B cell (primary cell): Measurements from ENCODE around the gene PYY. TPM values are rescaled to one million over a fixed set of nuclear protein-coding genes. Genes with fewer than 3 reads are reported as not detected.

Experiments used
- ATAC-seq: fragments of 200-7000 bp; cut with Tn5 transposase; one replicate; pipeline ENCODE4 v1.10.0; 2021; ENCODE audit warnings: low read depth, mild to moderate bottlenecking, moderate number of reproducible peaks, moderate library complexity
- CTCF ChIA-PET: fragments of 350-600 bp; sonication (Branson Sonifier 250); formaldehyde crosslinking; loops from one replicate; lab custom pipeline; 2021; ENCODE audit warnings: antibody characterized with exemption, inconsistent platforms; lab: Charles Lee
- POLR2A ChIA-PET: fragments of 350-600 bp; sonication (Branson Sonifier 250); formaldehyde crosslinking; loops from one replicate; lab custom pipeline; 2021; ENCODE audit warnings: antibody characterized with exemption; lab: Charles Lee
- DNase-seq: peaks from one replicate; pipeline ENCODE4 v3.0.0; 2013
- H2AFZ ChIP-seq: 2 replicates; pipeline ENCODE4 v1.6.1; 2012; ENCODE audit warnings: mild to moderate bottlenecking, low read depth, low read length; ENCODE audit not compliant: insufficient read depth, poor library complexity, severe bottlenecking
- H3K27ac ChIP-seq, 2 donors: 1 replicate in 1 of 2; 2 replicates in 1 of 2; pipeline ENCODE4 v1.5.1; 2012 to 2013; ENCODE audit warnings: low read length in 2 of 2, mild to moderate bottlenecking in 2 of 2, moderate library complexity in 1 of 2
- H3K27me3 ChIP-seq, 4 experiments: fragments of 200-600 bp in 1 of 4; sonication (generic) in 1 of 4; replicated peaks in 1 of 4; 1 replicate in 2 of 4; 2 replicates in 2 of 4; pipeline versions ENCODE4 v1.6.1 to v1.7.0; 2013 to 2016; ENCODE audit warnings: low read length in 3 of 4, mild to moderate bottlenecking in 2 of 4, mixed read lengths in 1 of 4, moderate library complexity in 1 of 4; ENCODE audit not compliant: insufficient read depth in 4 of 4, control insufficient read depth in 3 of 4; ENCODE audit errors: control extremely low read depth in 1 of 4
- H3K36me3 ChIP-seq, 2 experiments: replicated peaks in 1 of 2; 1 replicate in 1 of 2; 2 replicates in 1 of 2; pipeline versions ENCODE4 v1.6.1 to v1.7.1; 2013; ENCODE audit warnings: low read length in 1 of 2; ENCODE audit not compliant: insufficient read depth in 2 of 2, control insufficient read depth in 1 of 2; ENCODE audit errors: control extremely low read depth in 1 of 2, extremely low read depth in 1 of 2
- H3K4me1 ChIP-seq, 2 donors: fragments of 200-600 bp in 1 of 2; sonication (generic) in 1 of 2; 1 replicate in 1 of 2; 2 replicates in 1 of 2; pipeline versions ENCODE4 v1.5.1 to v1.6.1; 2013 to 2017; ENCODE audit warnings: low read length in 2 of 2; ENCODE audit not compliant: control insufficient read depth in 2 of 2, insufficient read depth in 2 of 2
- H3K4me2 ChIP-seq: replicated peaks from 2 replicates; pipeline ENCODE3; 2012; ENCODE audit warnings: mild to moderate bottlenecking, low read depth, low read length; ENCODE audit not compliant: poor library complexity, severe bottlenecking
- H3K4me3 ChIP-seq, 5 experiments: fragments of 200-600 bp in 1 of 5; sonication (generic) in 1 of 5; 1 replicate in 3 of 5; 2 replicates in 2 of 5; pipeline versions ENCODE4 v1.5.1 to v1.7.0; 2011 to 2016; ENCODE audit warnings: low read length in 4 of 5, mild to moderate bottlenecking in 4 of 5, low read depth in 2 of 5, control low read depth in 1 of 5, moderate library complexity in 1 of 5; ENCODE audit not compliant: insufficient read depth in 1 of 5; ENCODE audit errors: control extremely low read depth in 1 of 5, extremely low read depth in 1 of 5
- H3K79me2 ChIP-seq: fragments of 200-600 bp; sonication (generic); one replicate; pipeline ENCODE4 v1.6.0; 2016; ENCODE audit warnings: low read length; ENCODE audit not compliant: control insufficient read depth, insufficient read depth
- H3K9ac ChIP-seq: fragments of 200-600 bp; sonication (generic); 2 replicates; pipeline ENCODE4 v1.6.1; 2017; ENCODE audit warnings: mild to moderate bottlenecking, low read length, moderate library complexity
- H3K9me3 ChIP-seq, 3 donors: one replicate each; pipeline versions ENCODE4 v1.6.1 to v1.7.1; 2013; ENCODE audit warnings: low read length in 2 of 3; ENCODE audit not compliant: control insufficient read depth in 2 of 3, insufficient read depth in 1 of 3; ENCODE audit errors: control extremely low read depth in 1 of 3
- H4K20me1 ChIP-seq: 2 replicates; pipeline ENCODE4 v1.6.0; 2012; ENCODE audit warnings: mild to moderate bottlenecking, low read length; ENCODE audit not compliant: insufficient read depth, control insufficient read depth, poor library complexity, severe bottlenecking
- H3K27ac Mint-ChIP-seq: one replicate; pipeline ENCODE4 v1.8.0; 2021; ENCODE audit warnings: mixed read lengths
- H3K27me3 Mint-ChIP-seq: one replicate; pipeline ENCODE4 v1.8.0; 2021; ENCODE audit warnings: mixed read lengths
- H3K4me1 Mint-ChIP-seq: one replicate; pipeline ENCODE4 v1.8.0; 2021; ENCODE audit warnings: mixed read lengths
- H3K4me3 Mint-ChIP-seq: one replicate; pipeline ENCODE4 v1.8.0; 2021; ENCODE audit warnings: mixed read lengths
- H3K9me3 Mint-ChIP-seq: one replicate; pipeline ENCODE4 v1.8.0; 2022; ENCODE audit warnings: mixed read lengths; ENCODE audit not compliant: insufficient read depth
- EZH2 ChIP-seq: IDR thresholded peaks from 2 replicates; pipeline ENCODE4 v1.6.1; 2012; ENCODE audit warnings: borderline replicate concordance, low read depth, mild to moderate bottlenecking, moderate library complexity, low read length; ENCODE audit not compliant: insufficient read depth, poor library complexity, severe bottlenecking
- WGBS: methylation state at CpG from one replicate; pipeline ENCODE4 v1.1.5; 2013; ENCODE audit warnings: missing lambda C conversion rate; ENCODE audit not compliant: insufficient coverage; 5-methylcytosine and 5-hydroxymethylcytosine counted together
- intact Hi-C: fragments of 100-400 bp; cut with micrococcal nuclease; formaldehyde crosslinking; loops from one replicate; pipeline ENCODE4 v1.10.0; 2022
- polyA plus RNA-seq: library from polyadenylated mRNA; depleted of rRNA; stranded (reverse); fragments of >200 nt; gene quantifications from 2 replicates; pipeline ENCODE4 v1.2.3, GENCODE V29; 2012
- total RNA-seq, 2 donors: library from RNA; stranded (reverse); fragments of 120-200 nt in 1 of 2; gene quantifications; 1 replicate in 1 of 2; 2 replicates in 1 of 2; pipeline versions ENCODE4 v1.2.3 to v1.2.4, GENCODE V29; 2013 to 2022
- TF ChIP-seq, protein P1 (sequence below): fragments of 200-600 bp; IDR thresholded peaks from one replicate; pipeline ENCODE4 v1.8.0; 2022; ENCODE audit warnings: antibody characterized with exemption, mild to moderate bottlenecking

Gene PYY
- total and polyA plus RNA-seq, 2 donors (not counting 1 experiment from before 2014, with no cell fraction given), result 0.19 TPM; not detected in 1

- peaks cover 32% of the 10 kb centered on the region for H3K27me3 Mint-ChIP-seq
- intact Hi-C loops, result no loop called here
Observed at GRCh38 chr17:43958748-43959352, 5.1 kb upstream of the PYY start.

GRCh38 chr17:43956222-43956621 is 2.5 kb upstream of the PYY start:
- Mint-ChIP-seq H3K4me3 (no peak overlapping the region), H3K4me1 (peaks cover 4% of the 10 kb centered on the region), H3K9me3 (no peaks in the 10 kb centered on the region), H3K27ac (no peak overlapping the region), H3K27me3 (peaks cover 40% of the 10 kb centered on the region)
- ChIA-PET CTCF (no interaction called here), POLR2A (no interaction called here)
- TF ChIP-seq, protein P1, sequence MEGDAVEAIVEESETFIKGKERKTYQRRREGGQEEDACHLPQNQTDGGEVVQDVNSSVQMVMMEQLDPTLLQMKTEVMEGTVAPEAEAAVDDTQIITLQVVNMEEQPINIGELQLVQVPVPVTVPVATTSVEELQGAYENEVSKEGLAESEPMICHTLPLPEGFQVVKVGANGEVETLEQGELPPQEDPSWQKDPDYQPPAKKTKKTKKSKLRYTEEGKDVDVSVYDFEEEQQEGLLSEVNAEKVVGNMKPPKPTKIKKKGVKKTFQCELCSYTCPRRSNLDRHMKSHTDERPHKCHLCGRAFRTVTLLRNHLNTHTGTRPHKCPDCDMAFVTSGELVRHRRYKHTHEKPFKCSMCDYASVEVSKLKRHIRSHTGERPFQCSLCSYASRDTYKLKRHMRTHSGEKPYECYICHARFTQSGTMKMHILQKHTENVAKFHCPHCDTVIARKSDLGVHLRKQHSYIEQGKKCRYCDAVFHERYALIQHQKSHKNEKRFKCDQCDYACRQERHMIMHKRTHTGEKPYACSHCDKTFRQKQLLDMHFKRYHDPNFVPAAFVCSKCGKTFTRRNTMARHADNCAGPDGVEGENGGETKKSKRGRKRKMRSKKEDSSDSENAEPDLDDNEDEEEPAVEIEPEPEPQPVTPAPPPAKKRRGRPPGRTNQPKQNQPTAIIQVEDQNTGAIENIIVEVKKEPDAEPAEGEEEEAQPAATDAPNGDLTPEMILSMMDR, result no peak
- TF ChIP-seq EZH2, result no peak
- Histone ChIP-seq H3K9ac (no peak overlapping the region), H3K4me1 (peaks cover 11 to 13% of the 10 kb centered on the region in 2 donors), H3K79me2 (no peaks in the 10 kb centered on the region), H3K4me3 (no peak overlapping the region), H4K20me1 (no peaks in the 10 kb centered on the region), H3K4me2 (no peak overlapping the region), H3K27ac (no peak overlapping the region), H3K9me3 (peaks cover 0 to 10% (median 0%) of the 10 kb centered on the region in 3 donors), H3K27me3 (peaks cover 0 to 49% (median 18%) of the 10 kb centered on the region in 4 experiments), H3K36me3 (no peaks in the 10 kb centered on the region), H2AFZ (no peak overlapping the region)
- 85% methylated on average over 3 of the region's 8 CpGs for WGBS
- intact Hi-C loops, result no loop called here
- DNase-seq (no peak), ATAC-seq (no peak)

More at GRCh38 chr17:43958748-43959352, 5.1 kb upstream of the PYY start:
- Histone ChIP-seq H3K9me3 (no peaks in the 10 kb centered on the region), H3K27ac (no peak overlapping the region), H3K36me3 (no peaks in the 10 kb centered on the region), H3K4me1 (no peaks in the 10 kb centered on the region), H4K20me1 (no peaks in the 10 kb centered on the region), H3K27me3 (peaks cover 0 to 32% (median 2%) of the 10 kb centered on the region in 4 experiments), H3K4me3 (no peak overlapping the region), H3K9ac (no peak overlapping the region), H2AFZ (no peak overlapping the region), H3K4me2 (no peak overlapping the region), H3K79me2 (no peaks in the 10 kb centered on the region)
- ATAC-seq (no peak), DNase-seq (no peak)
- Mint-ChIP-seq H3K27ac (no peak overlapping the region), H3K4me1 (no peaks in the 10 kb centered on the region), H3K9me3 (no peaks in the 10 kb centered on the region), H3K4me3 (no peak overlapping the region)
- TF ChIP-seq EZH2, result no peak
- TF ChIP-seq, protein P1, result no peak
- CTCF ChIA-PET, result interaction anchor here (1.6 kb wide), 1 partner anchor 15 kb away, joined by 3 read pairs; no protein-coding TSS in a partner anchor
- POLR2A ChIA-PET, result no interaction called here
- WGBS, result 80% methylated on average over 1 of the region's 2 CpGs
